ENCODE measurements around the gene PTPRS.

DNA sequence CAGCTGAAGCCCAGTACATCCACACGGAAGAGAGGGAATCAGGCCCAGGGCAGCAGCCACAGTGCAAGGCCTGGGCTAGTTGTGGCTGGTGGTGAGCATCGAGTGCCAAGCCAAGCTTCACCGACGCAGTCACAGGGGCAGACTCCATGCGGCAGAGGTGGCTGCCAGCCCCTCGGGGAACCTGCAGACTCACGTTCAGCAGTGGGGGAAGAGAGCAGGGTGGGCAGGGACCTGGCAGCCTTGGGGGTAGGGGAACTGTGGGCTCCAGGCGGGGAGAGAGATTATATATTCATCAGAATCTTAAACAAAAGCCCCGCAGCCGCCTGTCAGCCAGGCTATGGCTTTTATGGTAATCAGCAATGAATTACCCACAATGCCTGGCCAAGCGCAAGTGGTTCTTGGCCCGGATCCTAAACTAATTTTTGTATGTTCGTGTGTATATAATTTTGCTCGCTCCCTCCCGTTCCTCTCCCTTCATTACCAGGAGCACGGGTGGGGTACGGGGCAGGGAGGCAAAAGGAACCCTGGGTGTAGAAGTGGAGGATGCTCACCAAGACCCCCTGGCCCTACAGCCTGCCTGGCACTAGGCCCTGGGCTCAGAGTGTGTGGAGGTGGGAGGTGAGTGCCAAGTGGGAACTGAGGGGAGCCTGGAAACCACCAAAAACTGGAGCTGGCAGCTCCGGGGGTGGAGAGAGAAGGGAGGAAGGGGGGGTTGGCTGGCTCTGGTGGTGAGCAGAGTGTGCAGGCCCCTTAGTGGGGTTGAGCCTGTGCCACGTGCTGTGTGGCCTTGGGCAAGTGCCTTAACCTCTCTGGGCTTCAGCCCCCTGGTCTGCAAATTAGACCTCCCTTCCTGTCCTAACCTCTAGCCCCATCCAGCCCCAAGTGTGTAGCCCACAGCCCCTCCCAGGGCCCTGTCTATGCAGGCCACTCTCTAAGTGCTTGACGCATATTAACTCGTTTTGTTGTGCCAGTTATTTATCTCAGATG lies 31.9 kb downstream of the PTPRS start:
- TF ChIP-seq CTCF (IDR thresholded peaks at IDR 0.05) (no peak), EZH2phosphoT487 (IDR thresholded peaks at IDR 0.05) (no peak), EZH2 (IDR thresholded peaks at IDR 0.05) (no peak)

Measured in neural progenitor cell (in vitro differentiated cells).